ENCODE data around the gene ELMO3. TPM values are rescaled to one million over a fixed set of nuclear protein-coding genes. Genes with fewer than 3 reads are reported as not detected.

The ELMO3 gene
- total RNA-seq, 4 donors from 2014 or later, result 1.9 to 4.2 (median 3.1) TPM

DNA sequence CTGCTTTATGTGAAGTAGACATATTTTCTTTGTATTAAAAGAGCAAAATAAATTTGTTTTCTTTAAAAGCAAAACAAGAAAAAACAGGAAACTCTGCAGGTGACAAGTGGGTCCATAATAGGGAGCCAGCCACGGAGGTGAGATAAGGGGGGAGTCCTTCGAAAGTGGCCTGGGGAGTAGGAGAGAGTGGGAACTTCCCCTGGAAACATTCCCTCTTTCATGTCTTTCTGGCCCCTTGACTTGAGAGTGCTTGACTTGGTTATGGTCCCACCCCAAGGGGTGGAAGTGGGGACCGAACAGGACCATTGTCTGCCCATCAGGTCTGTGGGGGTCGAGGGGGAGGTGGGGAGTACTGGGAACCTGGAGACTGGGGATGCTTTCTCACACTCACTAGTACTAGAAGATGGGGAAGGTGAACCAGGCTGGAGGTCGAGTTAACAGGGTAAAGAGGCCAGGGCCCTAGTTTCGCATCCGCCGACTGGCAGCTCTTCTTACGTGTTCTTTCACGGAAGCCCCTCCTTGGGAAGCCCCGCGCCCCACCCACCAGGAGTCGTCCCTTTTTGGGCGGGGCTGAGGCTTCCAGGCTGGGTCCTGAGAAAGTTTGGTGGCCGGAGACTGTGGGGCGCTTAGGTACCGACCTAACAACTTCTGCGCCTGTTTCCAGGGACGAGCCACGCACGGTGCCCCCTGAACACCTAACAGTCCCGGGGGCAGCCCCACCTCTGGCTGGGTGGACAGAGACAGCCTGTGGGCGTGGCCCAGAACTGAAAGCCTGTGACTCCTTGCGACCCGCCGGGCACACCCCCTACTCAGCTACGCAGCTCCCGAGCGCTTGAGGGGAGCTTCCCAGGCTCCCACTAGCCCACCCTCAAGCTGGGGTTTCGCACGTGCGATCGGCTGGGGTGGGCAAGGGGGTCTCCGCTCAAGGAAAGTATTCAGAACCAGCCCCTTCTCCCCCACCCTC is 40.0 kb upstream of the ELMO3 start:
- TF ChIP-seq, protein P1, sequence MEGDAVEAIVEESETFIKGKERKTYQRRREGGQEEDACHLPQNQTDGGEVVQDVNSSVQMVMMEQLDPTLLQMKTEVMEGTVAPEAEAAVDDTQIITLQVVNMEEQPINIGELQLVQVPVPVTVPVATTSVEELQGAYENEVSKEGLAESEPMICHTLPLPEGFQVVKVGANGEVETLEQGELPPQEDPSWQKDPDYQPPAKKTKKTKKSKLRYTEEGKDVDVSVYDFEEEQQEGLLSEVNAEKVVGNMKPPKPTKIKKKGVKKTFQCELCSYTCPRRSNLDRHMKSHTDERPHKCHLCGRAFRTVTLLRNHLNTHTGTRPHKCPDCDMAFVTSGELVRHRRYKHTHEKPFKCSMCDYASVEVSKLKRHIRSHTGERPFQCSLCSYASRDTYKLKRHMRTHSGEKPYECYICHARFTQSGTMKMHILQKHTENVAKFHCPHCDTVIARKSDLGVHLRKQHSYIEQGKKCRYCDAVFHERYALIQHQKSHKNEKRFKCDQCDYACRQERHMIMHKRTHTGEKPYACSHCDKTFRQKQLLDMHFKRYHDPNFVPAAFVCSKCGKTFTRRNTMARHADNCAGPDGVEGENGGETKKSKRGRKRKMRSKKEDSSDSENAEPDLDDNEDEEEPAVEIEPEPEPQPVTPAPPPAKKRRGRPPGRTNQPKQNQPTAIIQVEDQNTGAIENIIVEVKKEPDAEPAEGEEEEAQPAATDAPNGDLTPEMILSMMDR (IDR thresholded peaks at IDR 0.05), result no peak
- ATAC-seq (ENCODE audit: low FRiP score), result peak; percentile 28
- no peak for DNase-seq (ENCODE audit: low spot score)

DNA sequence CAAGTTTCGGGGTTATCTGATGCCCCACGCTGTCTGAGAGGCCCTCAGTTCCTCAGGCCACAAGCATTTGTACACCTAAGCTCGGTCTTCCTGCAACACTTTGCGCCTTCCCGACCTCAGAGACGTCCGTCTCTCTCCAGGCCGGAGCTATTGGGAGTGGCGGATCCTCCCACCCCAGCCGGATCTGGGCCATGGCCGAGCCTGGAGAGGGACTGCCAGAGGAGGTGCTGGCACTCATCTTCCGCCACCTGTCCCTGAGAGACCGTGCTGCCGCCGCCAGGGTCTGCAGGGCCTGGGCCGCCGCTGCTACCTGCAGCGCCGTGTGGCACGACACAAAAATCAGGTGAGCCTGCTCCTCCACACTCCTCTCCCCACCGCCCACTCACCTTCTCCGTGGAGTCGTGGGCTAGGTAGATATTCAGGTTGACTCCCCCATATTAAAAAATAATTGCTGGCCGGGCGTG is 37.3 kb upstream of the ELMO3 start:
- DNase-seq (ENCODE audit: low spot score) (no peak), ATAC-seq (ENCODE audit: low FRiP score) (no peak)
- TF ChIP-seq, protein P1 (IDR thresholded peaks at IDR 0.05), result no peak

DNA sequence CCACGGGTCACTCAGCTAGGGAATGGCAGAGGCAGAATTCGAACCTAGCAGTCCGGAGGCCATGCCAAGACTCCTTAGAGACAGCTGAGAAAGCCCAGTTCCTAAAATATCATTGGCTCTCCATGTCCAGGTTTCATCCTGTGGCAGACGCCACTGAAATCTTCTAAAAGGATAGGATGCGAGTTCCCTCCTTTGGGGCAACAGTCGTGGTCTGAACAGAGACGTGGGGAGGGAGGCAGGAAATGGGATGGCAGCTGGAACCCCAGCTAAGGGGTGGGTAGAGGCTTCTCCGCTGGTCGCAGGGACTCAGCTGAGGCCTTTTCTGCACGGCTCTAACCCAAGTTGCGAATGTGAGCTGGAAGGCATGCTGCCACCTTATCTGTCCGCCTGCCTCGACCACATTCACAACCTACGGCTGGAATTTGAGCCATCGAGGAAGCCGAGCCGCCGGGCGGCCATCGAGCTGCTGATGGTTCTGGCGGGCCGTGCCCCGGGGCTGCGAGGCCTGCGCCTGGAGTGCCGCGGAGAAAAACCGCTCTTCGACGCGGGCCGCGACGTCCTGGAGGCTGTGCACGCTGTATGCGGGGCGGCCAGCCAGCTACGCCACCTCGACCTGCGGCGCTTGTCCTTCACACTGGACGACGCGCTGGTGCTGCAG is 36.3 kb upstream of the ELMO3 start:
- TF ChIP-seq, protein P1 (IDR thresholded peaks at IDR 0.05), result no peak
- ATAC-seq (ENCODE audit: low FRiP score) (no peak), DNase-seq (ENCODE audit: low spot score) (no peak)

DNA sequence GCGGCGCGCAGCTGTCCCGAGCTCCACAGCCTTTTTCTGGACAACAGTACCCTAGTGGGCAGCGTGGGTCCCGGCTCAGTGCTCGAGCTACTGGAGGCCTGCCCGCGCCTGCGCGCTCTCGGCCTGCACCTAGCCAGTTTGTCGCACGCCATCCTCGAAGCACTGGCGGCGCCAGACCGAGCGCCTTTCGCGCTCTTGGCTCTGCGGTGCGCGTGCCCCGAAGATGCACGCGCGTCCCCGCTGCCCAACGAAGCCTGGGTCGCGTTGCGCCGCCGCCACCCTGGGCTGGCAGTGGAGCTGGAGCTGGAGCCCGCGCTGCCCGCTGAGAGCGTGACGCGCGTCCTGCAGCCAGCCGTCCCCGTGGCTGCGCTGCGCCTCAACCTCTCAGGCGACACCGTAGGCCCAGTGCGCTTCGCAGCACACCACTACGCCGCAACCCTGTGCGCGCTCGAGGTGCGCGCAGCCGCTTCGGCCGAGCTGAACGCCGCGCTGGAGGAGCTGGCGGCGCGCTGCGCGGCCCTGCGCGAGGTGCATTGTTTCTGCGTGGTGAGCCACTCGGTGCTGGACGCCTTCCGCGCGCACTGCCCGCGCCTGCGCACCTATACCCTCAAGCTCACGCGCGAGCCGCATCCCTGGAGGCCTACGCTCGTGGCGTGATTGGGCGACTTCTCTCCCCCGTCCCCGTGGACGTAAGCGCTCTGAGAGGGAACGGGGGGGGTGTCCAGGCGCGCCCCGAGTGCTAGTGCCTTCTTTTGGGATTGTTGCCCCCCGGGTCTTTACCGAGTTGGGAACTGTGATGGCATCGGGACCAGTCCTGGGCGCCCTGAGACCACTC is 35.5 kb upstream of the ELMO3 start:
- TF ChIP-seq, protein P1 (IDR thresholded peaks at IDR 0.05), result no peak
- no peak for ATAC-seq (ENCODE audit: low FRiP score)
- DNase-seq (ENCODE audit: low spot score), result no peak

DNA sequence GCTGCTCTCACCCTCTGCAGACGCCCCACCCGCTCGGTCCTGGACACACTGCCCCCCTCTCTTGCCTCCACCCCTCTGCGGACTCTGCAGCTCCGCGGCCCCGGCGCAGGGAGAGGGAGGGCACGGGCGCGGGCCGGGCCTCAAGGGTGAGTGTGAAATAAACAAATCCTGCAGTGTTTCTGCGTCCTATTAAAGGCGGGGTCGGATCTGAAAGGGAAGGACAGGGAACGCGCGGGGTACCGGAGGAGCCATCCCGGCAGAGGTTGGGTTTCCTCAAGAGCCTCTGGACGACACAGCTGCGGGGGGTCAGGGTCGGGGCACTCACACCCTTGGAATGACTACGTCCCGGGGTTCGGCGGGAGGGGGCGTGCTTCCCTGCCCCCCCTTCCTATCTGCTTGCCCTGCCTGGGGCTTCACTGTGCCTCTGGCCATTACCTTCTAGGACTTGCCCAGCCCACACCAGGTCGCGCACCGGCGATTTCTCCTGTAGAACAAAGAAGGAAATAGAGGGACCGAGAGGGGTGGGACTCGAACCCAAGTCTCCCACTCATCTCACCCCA is 34.9 kb upstream of the ELMO3 start:
- TF ChIP-seq, protein P1 (IDR thresholded peaks at IDR 0.05), result no peak
- DNase-seq (ENCODE audit: low spot score) (no peak), ATAC-seq (ENCODE audit: low FRiP score) (no peak)

DNA sequence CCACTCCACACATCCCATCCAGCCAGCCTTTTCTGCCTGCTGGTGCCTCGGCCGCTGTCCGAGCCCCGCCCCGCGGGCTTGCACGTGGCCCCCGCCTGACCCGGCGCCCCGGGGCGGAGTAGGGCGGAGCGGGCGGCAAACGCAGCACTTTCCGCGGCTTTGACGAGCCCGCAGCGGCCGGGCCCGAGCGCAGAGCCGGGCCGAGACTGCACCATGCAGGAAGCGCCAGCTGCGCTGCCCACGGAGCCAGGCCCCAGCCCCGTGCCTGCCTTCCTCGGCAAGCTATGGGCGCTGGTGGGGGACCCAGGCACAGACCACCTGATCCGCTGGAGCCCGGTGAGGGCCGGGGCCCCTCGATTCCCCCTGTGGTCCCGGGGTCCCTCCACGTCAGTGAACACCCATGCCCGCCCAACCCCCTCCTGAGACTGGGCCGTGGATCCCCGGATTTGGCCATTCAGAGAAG is 34.3 kb upstream of the ELMO3 start, which contains the start of gene HSF4:
Gene HSF4, plus strand, starts transcription at position 147 of the 463 bp plus-strand sequence. Its CDS starts 67 bp downstream, at position 214.
- peak; percentile 37 for ATAC-seq (ENCODE audit: low FRiP score)
- TF ChIP-seq, protein P1 (IDR thresholded peaks at IDR 0.05), result no peak
- DNase-seq (ENCODE audit: low spot score), result no peak

Measured in omental fat pad (tissue), 4 donors.